ENCODE measurements around the gene TM4SF18. TPM values are rescaled to one million over a fixed set of nuclear protein-coding genes. Genes with fewer than 3 reads are reported as not detected.

TM4SF18 gene
- total and polyA plus RNA-seq, 2 experiments from 2014 or later = 1.5 to 1.7 TPM

DNA sequence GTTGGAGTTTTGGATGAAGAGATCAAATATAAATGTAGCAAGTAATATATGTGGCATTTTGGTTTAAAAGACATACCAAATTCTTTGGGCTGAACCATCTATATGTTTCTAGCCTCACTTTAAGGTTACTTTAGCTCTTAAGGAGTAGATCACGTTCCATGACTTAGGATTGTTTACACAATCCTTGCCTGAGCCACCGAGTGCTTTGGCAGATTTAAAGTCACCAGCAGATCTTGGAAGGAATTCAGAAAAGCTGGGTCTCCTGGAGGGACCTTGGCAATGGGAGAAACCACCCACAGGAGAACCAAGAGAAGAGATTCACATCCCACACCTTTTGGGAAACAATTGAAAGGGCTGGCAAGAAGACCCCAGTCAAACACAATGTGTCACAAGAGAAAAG is 54.5 kb downstream of the TM4SF18 start:
- no peaks in the 10 kb centered on the region for H3K9me2 ChIP-seq (replicated peaks; ENCODE audit: insufficient read depth)
- no peak for TF ChIP-seq EZH2 (IDR thresholded peaks at IDR 0.05; ENCODE audit: borderline replicate concordance)
- no peak for TF ChIP-seq EZH2phosphoT487 (IDR thresholded peaks at IDR 0.05; ENCODE audit: low read depth, severe bottlenecking, unreplicated experiment)
- TF ChIP-seq, protein P1, sequence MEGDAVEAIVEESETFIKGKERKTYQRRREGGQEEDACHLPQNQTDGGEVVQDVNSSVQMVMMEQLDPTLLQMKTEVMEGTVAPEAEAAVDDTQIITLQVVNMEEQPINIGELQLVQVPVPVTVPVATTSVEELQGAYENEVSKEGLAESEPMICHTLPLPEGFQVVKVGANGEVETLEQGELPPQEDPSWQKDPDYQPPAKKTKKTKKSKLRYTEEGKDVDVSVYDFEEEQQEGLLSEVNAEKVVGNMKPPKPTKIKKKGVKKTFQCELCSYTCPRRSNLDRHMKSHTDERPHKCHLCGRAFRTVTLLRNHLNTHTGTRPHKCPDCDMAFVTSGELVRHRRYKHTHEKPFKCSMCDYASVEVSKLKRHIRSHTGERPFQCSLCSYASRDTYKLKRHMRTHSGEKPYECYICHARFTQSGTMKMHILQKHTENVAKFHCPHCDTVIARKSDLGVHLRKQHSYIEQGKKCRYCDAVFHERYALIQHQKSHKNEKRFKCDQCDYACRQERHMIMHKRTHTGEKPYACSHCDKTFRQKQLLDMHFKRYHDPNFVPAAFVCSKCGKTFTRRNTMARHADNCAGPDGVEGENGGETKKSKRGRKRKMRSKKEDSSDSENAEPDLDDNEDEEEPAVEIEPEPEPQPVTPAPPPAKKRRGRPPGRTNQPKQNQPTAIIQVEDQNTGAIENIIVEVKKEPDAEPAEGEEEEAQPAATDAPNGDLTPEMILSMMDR (IDR thresholded peaks at IDR 0.05; ENCODE audit: poor library complexity) = no peak
- H3K36me3 ChIP-seq (replicated peaks; ENCODE audit: insufficient read depth, low read depth) = no peaks in the 10 kb centered on the region
- no peaks in the 10 kb centered on the region for H4K20me1 ChIP-seq (ENCODE audit: insufficient read depth, poor library complexity, severe bottlenecking)
- H2AFZ ChIP-seq = no peak overlapping the region
- no peak overlapping the region for H3K4me2 ChIP-seq
- no peak overlapping the region for H3K4me3 ChIP-seq
- no peaks in the 10 kb centered on the region for H3K79me2 ChIP-seq
- H3K27me3 ChIP-seq = no peaks in the 10 kb centered on the region
- WGBS (ENCODE audit: low lambda C conversion rate, missing lambda C conversion rate) = 53% methylated on average over 2 of the region's 2 CpGs
- no peak overlapping the region for H3K27ac ChIP-seq
- H3K9me3 ChIP-seq (ENCODE audit: low read depth) = no peaks in the 10 kb centered on the region
- H3K4me1 ChIP-seq (ENCODE audit: insufficient read depth) = no peaks in the 10 kb centered on the region
- DNase-seq (ENCODE audit: low spot score) = no peak

DNA sequence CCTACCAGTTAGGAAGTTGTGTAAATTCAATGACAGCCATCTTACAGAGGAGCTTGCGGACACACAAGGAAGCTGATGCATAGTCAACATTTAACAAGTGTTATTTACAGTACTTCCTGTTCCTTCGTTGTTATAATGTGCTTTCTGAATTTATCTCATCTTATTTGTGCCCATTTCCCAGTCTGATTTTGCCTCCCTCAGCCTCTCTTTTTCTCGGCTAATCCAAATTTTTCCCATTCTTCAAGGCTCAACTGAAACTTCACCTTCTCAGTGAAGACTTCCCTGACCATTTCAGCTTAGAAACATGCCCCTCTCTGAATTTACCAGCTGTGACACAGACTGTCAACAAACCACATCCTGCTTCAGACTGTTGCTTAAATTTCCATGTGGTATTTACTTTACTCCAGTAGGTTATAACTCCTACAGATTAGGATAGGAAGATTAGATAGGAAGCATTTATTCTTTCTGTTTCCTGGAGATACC is 56.1 kb downstream of the TM4SF18 start:
- TF ChIP-seq EZH2 (IDR thresholded peaks at IDR 0.05; ENCODE audit: borderline replicate concordance) (no peak), EZH2phosphoT487 (IDR thresholded peaks at IDR 0.05; ENCODE audit: low read depth, severe bottlenecking, unreplicated experiment) (no peak)
- TF ChIP-seq, protein P1 (IDR thresholded peaks at IDR 0.05; ENCODE audit: poor library complexity) = no peak
- peak; percentile 38 for DNase-seq (ENCODE audit: low spot score)
- Histone ChIP-seq H3K9me3 (ENCODE audit: low read depth) (no peaks in the 10 kb centered on the region), H3K4me1 (ENCODE audit: insufficient read depth) (no peaks in the 10 kb centered on the region), H3K27ac (peak overlapping the region; percentile 62), H3K27me3 (no peaks in the 10 kb centered on the region), H3K36me3 (replicated peaks; ENCODE audit: insufficient read depth, low read depth) (no peaks in the 10 kb centered on the region), H4K20me1 (ENCODE audit: insufficient read depth, poor library complexity, severe bottlenecking) (no peaks in the 10 kb centered on the region), H3K9me2 (replicated peaks; ENCODE audit: insufficient read depth) (no peaks in the 10 kb centered on the region), H3K4me3 (no peak overlapping the region), H3K79me2 (no peaks in the 10 kb centered on the region), H3K4me2 (no peak overlapping the region), H2AFZ (no peak overlapping the region)
- 60% methylated on average over 3 of the region's 3 CpGs for WGBS (ENCODE audit: low lambda C conversion rate, missing lambda C conversion rate)

DNA sequence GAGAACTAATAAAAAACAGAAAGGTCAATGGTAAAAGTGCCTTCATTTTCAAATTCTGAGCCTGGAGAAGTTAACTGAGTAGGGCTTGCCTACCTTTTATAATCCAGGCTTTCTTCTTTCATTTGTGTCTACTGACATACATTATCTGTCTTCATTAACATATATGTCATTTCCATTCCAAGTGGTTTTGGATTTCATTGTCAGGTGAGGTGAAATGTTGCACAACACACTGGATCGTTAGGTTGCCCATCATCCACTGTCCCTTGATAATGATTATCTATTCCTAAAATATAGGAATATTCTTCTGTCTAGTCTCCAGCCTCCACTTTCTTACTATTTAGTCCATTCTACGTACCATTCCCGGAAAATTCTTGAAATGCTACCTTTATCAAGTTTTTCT is 56.8 kb downstream of the TM4SF18 start:
- H3K9me3 ChIP-seq (ENCODE audit: low read depth) = no peaks in the 10 kb centered on the region
- no peak for TF ChIP-seq EZH2phosphoT487 (IDR thresholded peaks at IDR 0.05; ENCODE audit: low read depth, severe bottlenecking, unreplicated experiment)
- TF ChIP-seq EZH2 (IDR thresholded peaks at IDR 0.05; ENCODE audit: borderline replicate concordance) = no peak
- TF ChIP-seq, protein P1 (IDR thresholded peaks at IDR 0.05; ENCODE audit: poor library complexity) = no peak
- H3K9me2 ChIP-seq (replicated peaks; ENCODE audit: insufficient read depth) = no peaks in the 10 kb centered on the region
- H3K4me3 ChIP-seq = no peak overlapping the region
- no peaks in the 10 kb centered on the region for H3K4me1 ChIP-seq (ENCODE audit: insufficient read depth)
- H3K27ac ChIP-seq = peak overlapping the region; percentile 62
- WGBS (ENCODE audit: low lambda C conversion rate, missing lambda C conversion rate) = 96% methylated on average over 3 of the region's 3 CpGs
- H3K79me2 ChIP-seq = no peaks in the 10 kb centered on the region
- no peaks in the 10 kb centered on the region for H3K27me3 ChIP-seq
- H3K36me3 ChIP-seq (replicated peaks; ENCODE audit: insufficient read depth, low read depth) = no peaks in the 10 kb centered on the region
- no peak overlapping the region for H2AFZ ChIP-seq
- no peak overlapping the region for H3K4me2 ChIP-seq
- no peak for DNase-seq (ENCODE audit: low spot score)
- no peaks in the 10 kb centered on the region for H4K20me1 ChIP-seq (ENCODE audit: insufficient read depth, poor library complexity, severe bottlenecking)

DNA sequence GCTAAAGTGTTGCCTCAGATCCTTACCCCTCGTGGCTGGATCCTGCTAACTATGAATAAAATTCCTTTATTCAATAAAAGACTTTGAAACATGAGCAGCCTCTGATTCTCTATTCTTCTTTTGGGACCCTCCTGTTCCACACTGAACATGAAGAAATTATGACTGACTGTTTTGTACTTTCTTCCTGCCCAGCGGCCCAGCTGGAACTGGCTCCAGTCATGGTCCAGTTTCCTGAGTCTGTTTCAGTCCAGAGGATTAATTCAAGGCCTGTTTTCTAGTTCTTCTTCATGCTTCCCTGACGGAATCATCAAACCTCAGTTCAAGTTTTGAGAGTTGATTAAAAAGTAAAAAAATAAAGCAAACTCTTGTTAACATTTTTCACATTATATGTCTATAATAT is 59.2 kb downstream of the TM4SF18 start:
- Histone ChIP-seq H3K9me3 (ENCODE audit: low read depth) (no peaks in the 10 kb centered on the region), H3K27ac (no peak overlapping the region), H2AFZ (no peak overlapping the region), H3K4me3 (no peak overlapping the region), H3K4me2 (no peak overlapping the region), H3K79me2 (no peaks in the 10 kb centered on the region), H3K4me1 (ENCODE audit: insufficient read depth) (no peaks in the 10 kb centered on the region), H3K9me2 (replicated peaks; ENCODE audit: insufficient read depth) (no peaks in the 10 kb centered on the region), H3K27me3 (no peaks in the 10 kb centered on the region), H3K36me3 (replicated peaks; ENCODE audit: insufficient read depth, low read depth) (no peaks in the 10 kb centered on the region), H4K20me1 (ENCODE audit: insufficient read depth, poor library complexity, severe bottlenecking) (no peaks in the 10 kb centered on the region)
- no peak for DNase-seq (ENCODE audit: low spot score)
- WGBS (ENCODE audit: low lambda C conversion rate, missing lambda C conversion rate) = 75% methylated on average over 3 of the region's 3 CpGs
- TF ChIP-seq EZH2phosphoT487 (IDR thresholded peaks at IDR 0.05; ENCODE audit: low read depth, severe bottlenecking, unreplicated experiment) = no peak
- TF ChIP-seq EZH2 (IDR thresholded peaks at IDR 0.05; ENCODE audit: borderline replicate concordance) = no peak
- TF ChIP-seq, protein P1 (IDR thresholded peaks at IDR 0.05; ENCODE audit: poor library complexity) = no peak

Data from hepatocyte (in vitro differentiated cells).